GM12878 (cell line): ENCODE data around the gene TACR1. TPM values are rescaled to one million over a fixed set of nuclear protein-coding genes. Genes with fewer than 3 reads are reported as not detected.

Experiments used
- ATAC-seq: fragments of 200-7000 bp; cut with Tn5 transposase; 3 replicates; pipeline ENCODE4 v1.9.1; 2020; ENCODE audit warnings: mild to moderate bottlenecking, moderate library complexity
- BruUV-seq: library from RNA; stranded (reverse); fragments of 400-500 nt; replicated peaks from 2 replicates; lab custom pipeline; 2021; lab: Mats Ljungman, UMichigan
- CTCF ChIA-PET: fragments of 300-600 bp; sonication (Branson Sonifier 250); formaldehyde crosslinking; extraction: SDS; loops from one replicate; lab custom pipeline; 2021; ENCODE audit warnings: inconsistent platforms; lab: Yijun Ruan, JAX
- POLR2A ChIA-PET: fragments of 350-600 bp; formaldehyde crosslinking; extraction: SDS; loops from one replicate; lab custom pipeline; 2021; ENCODE audit warnings: inconsistent platforms; lab: Charles Lee
- RAD21 ChIA-PET: fragments of 300-600 bp; sonication (Branson Sonifier 250); formaldehyde crosslinking; loops from one replicate; lab custom pipeline; 2023; ENCODE audit warnings: antibody characterized with exemption; ENCODE audit not compliant: unreplicated experiment; lab: Charles Lee
- SMC1A ChIA-PET: fragments of 300-600 bp; sonication (Branson Sonifier 250); formaldehyde crosslinking; loops from one replicate; lab custom pipeline; 2023; ENCODE audit not compliant: unreplicated experiment, uncharacterized antibody; lab: Charles Lee
- DNase-seq: peaks from one replicate; pipeline ENCODE4 v3.0.0-alpha.2; 2011; ENCODE audit warnings: low read depth, low spot score
- FAIRE-seq: peaks from 3 replicates; lab custom pipeline; 2011; peaks lifted over from hg19 to GRCh38; lab: Jason Lieb, UNC
- H2AFZ ChIP-seq: 2 replicates; pipeline ENCODE4 v1.6.0; 2011; ENCODE audit warnings: low read depth, low read length, control low read depth; ENCODE audit not compliant: control insufficient read depth
- H3K27ac ChIP-seq: 2 replicates; pipeline ENCODE4 v1.5.1; 2011; ENCODE audit warnings: control low read depth; ENCODE audit not compliant: control insufficient read depth, insufficient read depth
- H3K27me3 ChIP-seq, 2 experiments: replicated peaks in 1 of 2; 2 replicates each; pipeline versions ENCODE4 v1.6.0 to v1.6.1; 2011; ENCODE audit warnings: low read length in 1 of 2; ENCODE audit not compliant: control insufficient read depth in 2 of 2, insufficient read depth in 2 of 2
- H3K36me3 ChIP-seq, 2 experiments: 2 replicates each; pipeline ENCODE4 v1.5.1; 2011; ENCODE audit warnings: low read length in 1 of 2; ENCODE audit not compliant: control insufficient read depth in 2 of 2, insufficient read depth in 2 of 2
- H3K4me1 ChIP-seq: 2 replicates; pipeline ENCODE4 v1.6.1; 2011; ENCODE audit warnings: mild to moderate bottlenecking, low read length, moderate library complexity, mixed read lengths; ENCODE audit not compliant: control insufficient read depth, insufficient read depth
- H3K4me2 ChIP-seq: 2 replicates; pipeline ENCODE4 v1.6.0; 2011; ENCODE audit warnings: control low read depth; ENCODE audit not compliant: control insufficient read depth, insufficient read depth
- H3K4me3 ChIP-seq: fragments of 200-600 bp; sonication (generic); 2 replicates; pipeline ENCODE4 v1.5.1; 2016
- H3K79me2 ChIP-seq: 2 replicates; pipeline ENCODE4 v1.6.0; 2011; ENCODE audit warnings: low read length; ENCODE audit not compliant: control insufficient read depth, insufficient read depth
- H3K9ac ChIP-seq: 2 replicates; pipeline ENCODE4 v1.8.0; 2011; ENCODE audit warnings: low read length, control low read depth, mixed read lengths; ENCODE audit not compliant: control insufficient read depth, insufficient read depth
- H3K9me3 ChIP-seq: replicated peaks from 3 replicates; pipeline ENCODE4 v1.5.1; 2011; ENCODE audit warnings: mild to moderate bottlenecking, low read length; ENCODE audit not compliant: control insufficient read depth, insufficient read depth
- H4K20me1 ChIP-seq: 2 replicates; pipeline ENCODE4 v1.6.0; 2011; ENCODE audit not compliant: control insufficient read depth, insufficient read depth
- ATF3 ChIP-seq: IDR thresholded peaks from 2 replicates; pipeline ENCODE4 v1.6.1; 2011; ENCODE audit warnings: low read depth, mild to moderate bottlenecking, low read length, moderate library complexity, borderline replicate concordance; ENCODE audit errors: extremely low read depth
- BCL11A ChIP-seq: IDR thresholded peaks from 2 replicates; pipeline ENCODE4 v1.6.1; 2011; ENCODE audit warnings: low read depth, low read length
- BCL3 ChIP-seq: IDR thresholded peaks from 2 replicates; pipeline ENCODE4 v1.6.1; 2011; ENCODE audit warnings: borderline replicate concordance, low read depth, mild to moderate bottlenecking, moderate library complexity, low read length; ENCODE audit not compliant: insufficient read depth, poor library complexity, severe bottlenecking
- ETV6 ChIP-seq, 2 experiments: fragments of 450-650 bp in 1 of 2; IDR thresholded peaks in 1 of 2; conservative IDR thresholded peaks in 1 of 2; 2 replicates each; pipeline ENCODE4 v1.6.1; 2014; ENCODE audit warnings: antibody characterized with exemption in 1 of 2, borderline replicate concordance in 1 of 2, low read depth in 1 of 2, mild to moderate bottlenecking in 1 of 2, moderate library complexity in 1 of 2
- FOXK2 ChIP-seq: fragments of 450-650 bp; IDR thresholded peaks from 2 replicates; pipeline ENCODE4 v1.6.1; 2017; ENCODE audit warnings: mild to moderate bottlenecking, moderate library complexity
- HCFC1 ChIP-seq: fragments of 150-350 bp; IDR thresholded peaks from 2 replicates; pipeline ENCODE4 v1.6.1; 2014; ENCODE audit warnings: low read length
- IKZF1 ChIP-seq: fragments of 450-650 bp; conservative IDR thresholded peaks from 2 replicates; pipeline ENCODE4 v1.6.1; 2017; ENCODE audit warnings: antibody characterized with exemption, mild to moderate bottlenecking
- IRF4 ChIP-seq: IDR thresholded peaks from 2 replicates; pipeline ENCODE4 v1.6.1; 2011; ENCODE audit warnings: low read depth, low read length
- IRF5 ChIP-seq: fragments of 450-650 bp; IDR thresholded peaks from 2 replicates; pipeline ENCODE4 v1.6.1; 2017; ENCODE audit warnings: borderline replicate concordance
- JUNB ChIP-seq: IDR thresholded peaks from 2 replicates; pipeline ENCODE4 v1.6.1; 2016; ENCODE audit warnings: antibody characterized with exemption, mild to moderate bottlenecking
- RELB ChIP-seq: fragments of 450-650 bp; IDR thresholded peaks from 2 replicates; pipeline ENCODE4 v1.6.1; 2017; ENCODE audit warnings: low read depth, mild to moderate bottlenecking, moderate library complexity
- ZBTB40 ChIP-seq: fragments of 450-650 bp; IDR thresholded peaks from 2 replicates; pipeline ENCODE4 v1.6.1; 2016; ENCODE audit warnings: mild to moderate bottlenecking, moderate library complexity, borderline replicate concordance
- WGBS: methylation state at CpG from one replicate; pipeline ENCODE4 v1.1.6; 2016; ENCODE audit warnings: low lambda C conversion rate; ENCODE audit not compliant: insufficient replicate concordance, insufficient coverage; ENCODE audit errors: missing lambda C conversion rate; 5-methylcytosine and 5-hydroxymethylcytosine counted together
- in situ Hi-C: fragments of 300-500 bp; cut with MboI; formaldehyde crosslinking; loops from 9 replicates; pipeline ENCODE4 v1.14.3; 2018; ENCODE audit warnings: mixed read lengths
- intact Hi-C: fragments of 100-400 bp; cut with micrococcal nuclease; formaldehyde crosslinking; loops from one replicate; pipeline ENCODE4 v1.14.2; 2022; ENCODE audit not compliant: unreplicated experiment
- polyA plus RNA-seq, 11 experiments: library from polyadenylated mRNA; depleted of rRNA in 4 of 11; unstranded in 6 of 11; stranded (reverse) in 5 of 11; fragments of >200 nt; fragmentation: Nextera tagmentation in 4 of 11; fragmentation: Illumina TruSeq in 1 of 11; extraction: Ambion mirVana in 4 of 11; extraction: Trizol in 1 of 11; gene quantifications; 1 replicate in 1 of 11; 2 replicates in 10 of 11; pipeline versions ENCODE4 v1.2.1 to v1.2.3, GENCODE V29; 2011 to 2016; ENCODE audit warnings: inconsistent platforms in 2 of 11, missing spikeins in 2 of 11, low read depth in 1 of 11
- total RNA-seq, 4 experiments: library from RNA; depleted of rRNA in 3 of 4; stranded (reverse); fragments of >200 nt in 3 of 4; fragmentation: Illumina TruSeq in 1 of 4; extraction: Trizol in 1 of 4; gene quantifications; 2 replicates each; pipeline versions ENCODE4 v1.2.1 to v1.2.3, GENCODE V29; 2013 to 2021

The TACR1 gene
- total and polyA plus RNA-seq, 10 of the 15 experiments (the other 5 are each of a cell fraction or from before 2014, with no cell fraction given) = 0.04 to 1.4 (median 0.15) TPM

GRCh38 chr2:75003276-75003675 lies 196.0 kb downstream of the TACR1 start:
- DNase-seq = no peak
- no peak for ATAC-seq
- intact Hi-C loops = no loop called here
- Histone ChIP-seq H3K36me3 (no peaks in the 10 kb centered on the region; a peak in 1 of 4 replicates), H3K27ac (no peak overlapping the region), H3K79me2 (no peaks in the 10 kb centered on the region), H2AFZ (no peak overlapping the region), H3K9me3 (no peaks in the 10 kb centered on the region), H3K4me3 (no peak overlapping the region), H3K27me3 (no peaks in the 10 kb centered on the region), H3K4me1 (no peaks in the 10 kb centered on the region), H3K4me2 (no peak overlapping the region), H3K9ac (no peak overlapping the region), H4K20me1 (no peaks in the 10 kb centered on the region)
- no TSS peak for BruUV-seq
- ChIA-PET CTCF (no interaction called here), SMC1A (interaction anchor here (0.8 to 1.3 kb wide), 4 partner anchors 12 to 42 kb away, joined by 3 to 5 read pairs (median 4); no protein-coding TSS in a partner anchor), RAD21 (no interaction called here), POLR2A (no interaction called here)
- in situ Hi-C loops = no loop called here
- 28% methylated on average over 2 of the region's 2 CpGs for WGBS
- peak; percentile 23 for FAIRE-seq
- TF ChIP-seq ZBTB40 (no peak), HCFC1 (no peak), IKZF1 (no peak), BCL3 (no peak), ATF3 (no peak), IRF5 (no peak), FOXK2 (no peak), IRF4 (no peak), JUNB (no peak), RELB (no peak), BCL11A (no peak), ETV6 (conservative IDR thresholded peaks at IDR 0.05 in 1 of 2, IDR thresholded peaks at IDR 0.05 in 1 of 2; ENCODE audit: borderline replicate concordance in 1 of 2, low read depth in 1 of 2) (no peak)
